IMR-90 (cell line): ENCODE results near the gene SPATA25. TPM values are rescaled to one million over a fixed set of nuclear protein-coding genes. Genes with fewer than 3 reads are reported as not detected.

Experiments
- ATAC-seq: fragments of 200-7000 bp; cut with Tn5 transposase; 2 replicates; pipeline ENCODE4 v1.9.1; 2020; ENCODE audit warnings: low read depth, mild to moderate bottlenecking, moderate library complexity
- BruUV-seq: library from RNA; stranded (reverse); fragments of 400-500 nt; replicated peaks from 2 replicates; lab custom pipeline; 2021; lab: Mats Ljungman, UMichigan
- CTCF ChIA-PET: fragments of 300-600 bp; formaldehyde crosslinking; extraction: SDS; loops from one replicate; lab custom pipeline; 2021; ENCODE audit warnings: antibody characterized with exemption; lab: Yijun Ruan, JAX
- POLR2A ChIA-PET: fragments of 300-600 bp; sonication (Branson Sonifier 250); formaldehyde crosslinking; loops from one replicate; lab custom pipeline; 2022; ENCODE audit warnings: antibody characterized with exemption; ENCODE audit not compliant: unreplicated experiment; lab: Charles Lee
- DNase-seq: peaks from one replicate; pipeline ENCODE4 v3.0.0; 2013
- H2AFZ ChIP-seq: replicated peaks from 2 replicates; pipeline ENCODE3; 2013; ENCODE audit warnings: low read length, mild to moderate bottlenecking; ENCODE audit not compliant: poor library complexity
- H2AK5ac ChIP-seq: 2 replicates; pipeline ENCODE4 v1.6.1; 2013; ENCODE audit warnings: low read depth, low read length, inconsistent platforms
- H2AK9ac ChIP-seq: replicated peaks from 2 replicates; pipeline ENCODE3; 2013; ENCODE audit warnings: mild to moderate bottlenecking, low read depth, low read length, moderate library complexity; ENCODE audit not compliant: poor library complexity
- H2BK120ac ChIP-seq: 2 replicates; pipeline ENCODE4 v1.6.1; 2013; ENCODE audit warnings: low read depth, low read length, inconsistent platforms
- H2BK15ac ChIP-seq: 3 replicates; pipeline ENCODE4 v1.6.1; 2013; ENCODE audit warnings: low read depth, low read length, inconsistent platforms
- H2BK20ac ChIP-seq: 2 replicates; pipeline ENCODE4 v1.6.1; 2013; ENCODE audit warnings: low read depth, mild to moderate bottlenecking, inconsistent platforms, low read length, moderate library complexity
- H2BK5ac ChIP-seq: 2 replicates; pipeline ENCODE4 v1.6.1; 2013; ENCODE audit warnings: mild to moderate bottlenecking, low read depth, low read length, inconsistent platforms; ENCODE audit not compliant: poor library complexity, severe bottlenecking
- H3K14ac ChIP-seq: replicated peaks from 2 replicates; pipeline ENCODE4 v1.6.1; 2013; ENCODE audit warnings: low read depth, low read length, inconsistent platforms
- H3K18ac ChIP-seq: 2 replicates; pipeline ENCODE4 v1.6.1; 2013; ENCODE audit warnings: low read depth, low read length, control low read depth
- H3K23ac ChIP-seq: 2 replicates; pipeline ENCODE4 v1.6.1; 2013; ENCODE audit warnings: low read depth, low read length, inconsistent platforms
- H3K27ac ChIP-seq: 2 replicates; pipeline ENCODE4 v1.5.1; 2013; ENCODE audit warnings: mild to moderate bottlenecking, control low read depth, low read length; ENCODE audit not compliant: insufficient read depth
- H3K27me3 ChIP-seq: 2 replicates; pipeline ENCODE4 v1.6.1; 2013; ENCODE audit warnings: low read length; ENCODE audit not compliant: control insufficient read depth, insufficient read depth
- H3K36me3 ChIP-seq: 2 replicates; pipeline ENCODE4 v1.6.1; 2013; ENCODE audit warnings: low read length, mixed read lengths; ENCODE audit not compliant: control insufficient read depth, insufficient read depth
- H3K4ac ChIP-seq: 2 replicates; pipeline ENCODE4 v1.6.1; 2013; ENCODE audit warnings: low read depth, low read length, inconsistent platforms
- H3K4me1 ChIP-seq: 2 replicates; pipeline ENCODE4 v1.6.1; 2013; ENCODE audit warnings: low read length, mixed read lengths; ENCODE audit not compliant: control insufficient read depth, insufficient read depth
- H3K4me2 ChIP-seq: 2 replicates; pipeline ENCODE4 v1.6.1; 2013; ENCODE audit warnings: low read depth, mild to moderate bottlenecking, control low read depth, low read length, moderate library complexity
- H3K4me3 ChIP-seq: 2 replicates; pipeline ENCODE4 v1.5.1; 2013; ENCODE audit warnings: low read depth, mild to moderate bottlenecking, control low read depth, low read length, moderate library complexity; ENCODE audit not compliant: insufficient read depth
- H3K56ac ChIP-seq: 2 replicates; pipeline ENCODE4 v1.6.1; 2013; ENCODE audit warnings: low read length, inconsistent platforms; ENCODE audit not compliant: insufficient read depth; ENCODE audit errors: extremely low read depth
- H3K79me1 ChIP-seq, 2 experiments: 2 replicates each; pipeline ENCODE4 v1.6.1; 2013; ENCODE audit warnings: low read length in 2 of 2, inconsistent platforms in 1 of 2, low read depth in 1 of 2
- H3K9ac ChIP-seq: 2 replicates; pipeline ENCODE4 v1.6.1; 2013; ENCODE audit warnings: low read depth, low read length, control low read depth
- H3K9me1 ChIP-seq: 2 replicates; pipeline ENCODE4 v1.6.1; 2013; ENCODE audit warnings: low read length, inconsistent platforms; ENCODE audit not compliant: insufficient read depth
- H3K9me3 ChIP-seq: 2 replicates; pipeline ENCODE4 v1.6.1; 2013; ENCODE audit warnings: low read length; ENCODE audit not compliant: control insufficient read depth, insufficient read depth
- H4K20me1 ChIP-seq: 2 replicates; pipeline ENCODE4 v1.6.1; 2013; ENCODE audit warnings: low read length, inconsistent platforms; ENCODE audit not compliant: insufficient read depth
- H4K5ac ChIP-seq: 2 replicates; pipeline ENCODE4 v1.6.1; 2013; ENCODE audit warnings: mild to moderate bottlenecking, low read depth, low read length, control low read depth
- H4K8ac ChIP-seq, 2 experiments: 2 replicates each; pipeline ENCODE4 v1.6.1; 2013; ENCODE audit warnings: low read depth in 2 of 2, low read length in 2 of 2, control low read depth in 1 of 2, inconsistent platforms in 1 of 2
- H4K91ac ChIP-seq: 2 replicates; pipeline ENCODE4 v1.6.1; 2013; ENCODE audit warnings: low read depth, low read length, inconsistent platforms; ENCODE audit not compliant: insufficient read depth
- BHLHE40 ChIP-seq: fragments of 150-350 bp; IDR thresholded peaks from 2 replicates; pipeline ENCODE4 v1.6.1; 2016; ENCODE audit warnings: mild to moderate bottlenecking, low read depth, low read length
- CEBPB ChIP-seq: IDR thresholded peaks from 2 replicates; pipeline ENCODE4 v1.6.1; 2012; ENCODE audit warnings: low read depth, low read length, improper control_type of control experiment
- CHD1 ChIP-seq: IDR thresholded peaks from 2 replicates; pipeline ENCODE4 v1.6.1; 2012; ENCODE audit warnings: low read depth, low read length, improper control_type of control experiment
- ELK1 ChIP-seq: fragments of 150-350 bp; IDR thresholded peaks from 2 replicates; pipeline ENCODE4 v1.6.1; 2016; ENCODE audit warnings: low read depth, mild to moderate bottlenecking, low read length, moderate library complexity, borderline replicate concordance
- FOS ChIP-seq: fragments of 150-350 bp; IDR thresholded peaks from 2 replicates; pipeline ENCODE4 v1.6.1; 2016; ENCODE audit warnings: low read depth, low read length
- MAFK ChIP-seq: IDR thresholded peaks from 2 replicates; pipeline ENCODE4 v1.6.1; 2012; ENCODE audit warnings: low read depth, low read length, improper control_type of control experiment
- MAZ ChIP-seq: IDR thresholded peaks from 2 replicates; pipeline ENCODE4 v1.6.1; 2012; ENCODE audit warnings: low read depth, mild to moderate bottlenecking, low read length, improper control_type of control experiment, moderate library complexity, borderline replicate concordance
- MXI1 ChIP-seq: IDR thresholded peaks from 2 replicates; pipeline ENCODE4 v1.6.1; 2012; ENCODE audit warnings: low read depth, mild to moderate bottlenecking, low read length, moderate library complexity, borderline replicate concordance
- NFE2L2 ChIP-seq: fragments of 150-350 bp; IDR thresholded peaks from 2 replicates; pipeline ENCODE4 v1.6.1; 2016; ENCODE audit warnings: low read depth, mild to moderate bottlenecking, low read length
- POLR2A ChIP-seq: IDR thresholded peaks from 2 replicates; pipeline ENCODE4 v1.6.1; 2012; ENCODE audit warnings: mild to moderate bottlenecking, low read depth, low read length
- RAD21 ChIP-seq: IDR thresholded peaks from 2 replicates; pipeline ENCODE4 v1.6.1; 2012; ENCODE audit warnings: low read length, improper control_type of control experiment
- RCOR1 ChIP-seq: IDR thresholded peaks from 2 replicates; pipeline ENCODE4 v1.6.1; 2012; ENCODE audit warnings: mild to moderate bottlenecking, low read length, improper control_type of control experiment; ENCODE audit not compliant: insufficient replicate concordance
- RFX5 ChIP-seq: IDR thresholded peaks from 2 replicates; pipeline ENCODE4 v1.8.0; 2012; ENCODE audit warnings: low read depth, mild to moderate bottlenecking, low read length, moderate library complexity
- SMC3 ChIP-seq: fragments of 150-350 bp; IDR thresholded peaks from 2 replicates; pipeline ENCODE4 v1.6.1; 2016; ENCODE audit warnings: low read depth, mild to moderate bottlenecking, antibody characterized with exemption, low read length, moderate library complexity
- USF2 ChIP-seq: fragments of 150-350 bp; IDR thresholded peaks from 2 replicates; pipeline ENCODE4 v1.6.1; 2017; ENCODE audit warnings: mild to moderate bottlenecking, antibody characterized with exemption, low read length, low read depth
- WGBS, 2 experiments: methylation state at CpG; one replicate each; pipeline versions ENCODE4 v1.1.5 to v1.1.7; 2013; ENCODE audit warnings: missing lambda C conversion rate in 2 of 2; ENCODE audit not compliant: insufficient read length in 1 of 2; ENCODE audit errors: extremely low coverage in 2 of 2; 5-methylcytosine and 5-hydroxymethylcytosine counted together
- dilution Hi-C: fragments of 300-500 bp; cut with HindIII; formaldehyde crosslinking; loops from one replicate; pipeline ENCODE4 v1.14.3; 2018; ENCODE audit warnings: low sequenced_read_pairs; ENCODE audit not compliant: unreplicated experiment
- in situ Hi-C: fragments of 300-500 bp; cut with MboI; formaldehyde crosslinking; loops from 3 replicates; pipeline ENCODE4 v1.14.3; 2019; ENCODE audit warnings: low sequenced_read_pairs, inconsistent platforms, mixed read lengths
- intact Hi-C: fragments of 100-400 bp; cut with micrococcal nuclease; formaldehyde crosslinking; loops from 2 replicates; pipeline ENCODE4 v1.10.0; 2022
- polyA plus RNA-seq, 3 experiments: library from polyadenylated mRNA; depleted of rRNA; stranded (reverse); fragments of >200 nt; gene quantifications; 2 replicates each; pipeline ENCODE4 v1.2.3, GENCODE V29; 2012; ENCODE audit warnings: low replicate concordance in 1 of 3
- total RNA-seq: library from RNA; depleted of rRNA; stranded (reverse); fragments of >200 nt; gene quantifications from 2 replicates; pipeline ENCODE4 v1.2.3, GENCODE V29; 2012
- TF ChIP-seq, protein P1 (sequence below): conservative IDR thresholded peaks from 2 replicates; pipeline ENCODE4 v1.5.1; 2012; ENCODE audit warnings: mild to moderate bottlenecking, low read depth, low read length, improper control_type of control experiment

The SPATA25 gene
- total and polyA plus RNA-seq, 2 of the 4 experiments (the other 2 are of a cell fraction), result 0.18 to 0.36 TPM

GRCh38 chr20:45859916-45860315, 27.5 kb downstream of the SPATA25 start:
- Histone ChIP-seq H3K9me1 (peaks cover 8% of the 10 kb centered on the region), H3K4me2 (no peak overlapping the region), H3K18ac (no peak overlapping the region), H3K79me1 (peaks cover 26 to 52% of the 10 kb centered on the region in 2 experiments), H3K4ac (no peak overlapping the region), H3K27ac (no peak overlapping the region), H3K27me3 (no peaks in the 10 kb centered on the region), H2BK120ac (no peak overlapping the region), H3K9ac (no peak overlapping the region), H2BK5ac (no peak overlapping the region), H3K56ac (no peak overlapping the region), H4K5ac (no peak overlapping the region), H3K4me1 (peaks cover 6% of the 10 kb centered on the region; the same call in 1 of the 2 replicates), H3K36me3 (peaks cover under 1% of the 10 kb centered on the region; the same call in 1 of the 2 replicates), H4K20me1 (no peaks in the 10 kb centered on the region), H2AK9ac (no peak overlapping the region), H2AFZ (no peak overlapping the region), H3K9me3 (no peaks in the 10 kb centered on the region), H3K23ac (no peak overlapping the region), H3K14ac (no peak overlapping the region), H4K8ac (no peak overlapping the region), H2BK20ac (no peak overlapping the region), H2BK15ac (no peak overlapping the region), H4K91ac (no peak overlapping the region), H3K4me3 (no peak overlapping the region), H2AK5ac (no peak overlapping the region)
- TF ChIP-seq MAZ (no peak), USF2 (no peak), FOS (no peak), RAD21 (no peak), SMC3 (no peak), BHLHE40 (no peak), CHD1 (no peak), ELK1 (no peak), MAFK (no peak), RFX5 (no peak), CEBPB (no peak), NFE2L2 (no peak), RCOR1 (no peak), POLR2A (no peak), MXI1 (no peak)
- TF ChIP-seq, protein P1, sequence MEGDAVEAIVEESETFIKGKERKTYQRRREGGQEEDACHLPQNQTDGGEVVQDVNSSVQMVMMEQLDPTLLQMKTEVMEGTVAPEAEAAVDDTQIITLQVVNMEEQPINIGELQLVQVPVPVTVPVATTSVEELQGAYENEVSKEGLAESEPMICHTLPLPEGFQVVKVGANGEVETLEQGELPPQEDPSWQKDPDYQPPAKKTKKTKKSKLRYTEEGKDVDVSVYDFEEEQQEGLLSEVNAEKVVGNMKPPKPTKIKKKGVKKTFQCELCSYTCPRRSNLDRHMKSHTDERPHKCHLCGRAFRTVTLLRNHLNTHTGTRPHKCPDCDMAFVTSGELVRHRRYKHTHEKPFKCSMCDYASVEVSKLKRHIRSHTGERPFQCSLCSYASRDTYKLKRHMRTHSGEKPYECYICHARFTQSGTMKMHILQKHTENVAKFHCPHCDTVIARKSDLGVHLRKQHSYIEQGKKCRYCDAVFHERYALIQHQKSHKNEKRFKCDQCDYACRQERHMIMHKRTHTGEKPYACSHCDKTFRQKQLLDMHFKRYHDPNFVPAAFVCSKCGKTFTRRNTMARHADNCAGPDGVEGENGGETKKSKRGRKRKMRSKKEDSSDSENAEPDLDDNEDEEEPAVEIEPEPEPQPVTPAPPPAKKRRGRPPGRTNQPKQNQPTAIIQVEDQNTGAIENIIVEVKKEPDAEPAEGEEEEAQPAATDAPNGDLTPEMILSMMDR, result no peak
- DNase-seq (no peak), ATAC-seq (no peak)
- dilution Hi-C loops, result no loop called here
- ChIA-PET CTCF (interaction anchor here (0.6 kb wide), 1 partner anchor 20 kb away, joined by 3 read pairs; no protein-coding TSS in a partner anchor), POLR2A (no interaction called here)
- intact Hi-C loops, result loop anchor here (2.0 kb wide), 1 partner anchor 75 kb away; no protein-coding TSS in a partner anchor
- BruUV-seq, result no TSS peak
- 100% methylated on average over 1 of the region's 5 CpGs; no CpG with 5 or more reads in 1 of the 2 experiments for WGBS, 2 experiments
- in situ Hi-C loops, result no loop called here
